Measurements from ENCODE around the gene SLC38A8.

SLC38A8 gene

DNA sequence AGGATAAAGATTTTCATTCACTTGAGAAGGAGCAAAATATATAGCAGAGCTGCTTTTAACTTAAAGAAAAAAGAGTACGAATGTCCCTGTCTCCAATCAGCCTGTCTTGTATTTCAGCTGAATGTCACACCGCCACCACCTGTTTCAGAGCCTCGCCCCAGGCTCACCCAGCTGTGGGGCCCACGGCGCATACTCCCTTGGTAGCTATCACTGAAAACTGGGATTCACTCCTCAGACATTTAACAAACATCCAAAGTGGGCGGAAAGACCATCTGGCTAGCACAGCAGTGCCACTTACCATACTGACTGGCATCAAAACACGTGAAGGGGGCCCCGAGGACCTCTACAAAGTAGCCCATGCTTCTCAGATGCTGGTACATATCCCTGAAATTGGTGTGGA is 25.4 kb upstream of the SLC38A8 start:
- no peak for DNase-seq

DNA sequence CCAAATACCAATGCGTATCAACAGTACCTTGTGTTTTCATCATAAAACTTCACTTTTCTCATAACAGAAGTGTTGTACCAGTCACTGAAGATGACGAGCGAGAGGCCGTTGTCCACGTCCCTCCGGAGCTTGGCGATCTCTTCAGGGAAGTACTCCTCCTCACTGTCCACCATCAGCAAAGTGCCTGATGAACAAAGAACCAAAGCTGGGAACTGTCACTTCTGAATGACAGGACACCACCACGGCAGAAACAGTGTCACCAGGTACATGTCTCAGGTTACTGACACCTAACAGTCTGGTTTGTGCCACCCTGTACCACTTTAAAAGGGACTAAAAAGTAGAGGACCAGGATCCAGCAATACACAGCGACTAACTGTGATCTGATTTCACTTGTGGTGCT is 25.0 kb upstream of the SLC38A8 start:
- no peak for DNase-seq

GRCh38 chr16:84065536-84066132 is 23.0 kb upstream of the SLC38A8 start:
- peak; percentile 11 for DNase-seq

- no peak for DNase-seq
These were observed 21.4 kb upstream of the SLC38A8 start for GRCh38 chr16:84063980-84064379.

- no peak for DNase-seq
These were observed 20.4 kb upstream of the SLC38A8 start for GRCh38 chr16:84062734-84063640.

GRCh38 chr16:84061236-84061819 is 18.7 kb upstream of the SLC38A8 start:
- DNase-seq: no peak

GRCh38 chr16:84059946-84060901 is 17.6 kb upstream of the SLC38A8 start:
- DNase-seq: no peak

GRCh38 chr16:84059111-84059510 is 16.5 kb upstream of the SLC38A8 start:
- no peak for DNase-seq

GRCh38 chr16:84058664-84059063 is 16.1 kb upstream of the SLC38A8 start:
- no peak for DNase-seq

GRCh38 chr16:84058211-84058610 is 15.6 kb upstream of the SLC38A8 start:
- DNase-seq: no peak

DNA sequence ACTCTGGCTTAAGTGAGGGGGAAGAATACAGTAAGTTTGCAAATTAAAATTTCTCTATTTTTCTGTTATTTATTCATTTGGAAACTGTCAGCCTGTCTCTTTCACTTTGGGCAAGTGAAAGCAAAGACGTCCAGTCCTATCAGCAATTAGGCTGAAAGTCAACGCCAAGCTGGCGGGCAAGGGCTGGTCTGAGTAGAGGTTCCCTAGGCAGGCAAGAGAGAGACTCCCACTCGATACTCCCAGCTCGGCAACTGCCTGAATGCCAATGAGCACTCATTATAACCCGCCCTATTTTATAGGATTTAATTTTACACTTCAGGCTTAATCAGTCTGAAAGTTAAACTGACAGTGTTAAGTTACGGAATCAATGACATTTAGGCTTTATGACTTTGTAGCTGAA is 14.3 kb upstream of the SLC38A8 start:
- no peak for DNase-seq

DNA sequence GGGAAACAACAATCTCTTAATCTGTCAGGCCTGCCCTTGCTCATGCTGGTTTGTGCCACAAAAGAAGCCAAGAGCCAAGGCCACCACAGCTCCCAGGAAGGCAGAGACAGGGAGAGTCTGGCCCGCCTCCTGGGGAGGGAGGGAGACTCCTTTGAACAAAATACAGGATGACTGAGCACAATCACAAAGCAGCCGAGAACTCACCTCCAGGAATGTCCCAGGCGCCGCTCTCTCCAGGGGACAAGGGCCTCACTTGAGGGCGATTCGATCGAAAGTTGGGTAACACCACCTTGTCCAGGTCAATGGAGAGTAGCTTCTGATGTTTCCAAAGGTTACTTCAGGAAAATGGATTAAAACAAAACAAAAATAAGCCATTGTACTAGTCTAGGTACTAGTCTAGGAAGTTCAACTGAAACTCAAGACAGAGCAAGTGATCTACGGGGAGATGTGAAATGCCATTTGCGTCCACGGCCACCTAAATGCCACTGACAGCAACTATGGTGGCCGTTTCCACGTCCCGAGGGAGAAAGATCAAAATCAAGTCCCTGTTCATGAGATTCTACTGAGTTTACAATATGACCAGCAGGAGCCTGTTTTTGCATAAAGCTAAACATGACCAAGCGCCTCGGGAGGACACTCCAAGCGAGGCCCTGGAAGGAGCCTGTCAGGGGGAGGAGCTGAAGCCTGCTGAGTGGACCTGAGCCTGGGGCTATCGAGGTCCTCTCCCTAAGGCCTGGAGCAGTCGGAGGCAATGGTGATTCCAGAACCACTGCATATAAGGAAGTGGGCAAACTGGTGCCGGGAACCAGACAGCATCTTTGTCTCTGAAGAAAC is 13.4 kb upstream of the SLC38A8 start:
- DNase-seq: no peak

DNA sequence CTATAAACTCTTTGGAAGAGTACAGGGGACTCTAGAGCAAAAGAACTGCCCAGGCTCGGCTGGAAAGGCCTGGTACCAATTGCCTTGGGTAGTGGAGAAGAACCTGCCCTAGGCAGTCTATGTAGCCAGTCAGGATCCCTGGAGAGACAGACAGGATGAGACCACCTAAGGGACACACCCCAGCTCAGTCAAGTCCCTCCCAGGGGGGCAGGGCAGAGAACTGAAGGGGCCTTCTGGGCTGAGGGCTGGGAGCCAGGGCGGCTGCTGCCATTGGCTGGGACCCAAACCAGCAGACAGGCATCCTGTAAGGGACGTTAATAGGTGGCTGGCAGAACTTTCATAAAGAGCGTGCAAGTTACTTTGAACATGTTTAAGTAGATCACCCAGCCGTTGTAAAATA is 12.8 kb upstream of the SLC38A8 start:
- no peak for DNase-seq

DNA sequence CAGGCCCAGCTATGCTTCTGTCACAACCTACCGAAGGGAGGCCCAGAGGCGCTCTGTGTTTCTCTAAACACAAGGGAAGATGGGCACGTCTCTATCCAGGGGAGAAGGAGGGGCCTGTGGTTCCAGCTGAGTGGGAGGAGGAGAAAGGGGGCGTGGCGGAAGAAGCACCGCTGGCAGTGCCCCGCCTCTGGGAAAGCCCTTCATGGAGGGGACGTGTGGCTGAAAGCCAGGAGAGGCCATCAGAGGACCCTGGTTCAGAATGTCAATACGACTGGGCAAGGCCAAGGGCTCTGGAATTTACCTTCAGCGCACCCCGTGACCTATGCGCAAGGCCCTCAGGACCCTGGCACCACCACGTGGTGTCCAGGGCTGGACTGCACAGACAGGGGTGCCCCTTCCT is 12.3 kb upstream of the SLC38A8 start:
- no peak for DNase-seq

- no peak for DNase-seq
These were observed 11.7 kb upstream of the SLC38A8 start for GRCh38 chr16:84054271-84054670.

GRCh38 chr16:84053237-84053636 is 10.6 kb upstream of the SLC38A8 start:
- no peak for DNase-seq

DNA sequence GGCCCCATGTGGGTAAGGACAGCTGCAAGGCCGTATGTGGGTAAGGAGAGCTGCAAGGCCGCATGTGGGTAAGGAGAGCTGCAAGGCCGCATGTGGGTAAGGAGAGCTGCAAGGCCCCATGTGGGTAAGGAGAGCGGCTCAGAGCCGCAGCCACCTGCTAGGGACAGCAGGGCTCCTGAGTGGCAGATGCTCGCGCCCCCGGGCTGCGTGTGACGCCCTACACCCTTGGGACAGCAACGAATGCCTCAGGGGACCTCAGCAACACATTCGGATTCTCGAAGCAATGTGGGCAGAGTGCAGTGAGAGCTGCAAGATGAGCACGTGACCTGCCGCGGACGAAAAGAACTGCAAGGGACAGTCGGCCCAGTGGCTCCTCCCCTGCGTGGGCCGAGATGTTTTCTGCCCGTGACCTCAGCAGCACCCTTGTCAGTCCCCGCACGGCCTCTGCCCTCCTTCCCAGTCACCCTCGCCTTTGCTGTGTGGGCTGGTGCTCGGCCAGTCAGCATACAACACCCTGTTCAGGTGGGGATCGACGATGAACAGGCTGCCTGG is 9.6 kb upstream of the SLC38A8 start:
- DNase-seq: no peak

DNA sequence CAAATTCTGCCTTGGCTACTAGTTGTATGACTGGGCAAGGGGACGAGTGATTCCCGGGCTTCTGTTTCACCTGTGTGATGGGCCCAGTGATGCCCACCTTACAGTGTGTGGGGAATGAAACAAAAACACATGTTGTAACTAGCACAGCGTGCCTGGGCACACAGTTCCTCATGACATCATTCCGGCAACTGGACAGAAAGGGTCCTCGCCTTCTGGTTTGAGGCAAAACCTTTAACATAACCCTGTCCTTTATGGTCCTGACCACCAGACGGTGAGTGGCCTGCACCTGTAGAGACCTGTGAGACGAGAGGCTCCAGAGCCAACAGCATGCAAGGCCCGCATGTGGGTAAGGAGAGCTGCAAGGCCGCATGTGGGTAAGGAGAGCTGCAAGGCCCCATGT is 7.7 kb upstream of the SLC38A8 start:
- no peak for DNase-seq

GRCh38 chr16:84049403-84050060 is 6.9 kb upstream of the SLC38A8 start:
- DNase-seq: no peak

- no peak for DNase-seq
These were observed 6.3 kb upstream of the SLC38A8 start for GRCh38 chr16:84048871-84049270.

DNA sequence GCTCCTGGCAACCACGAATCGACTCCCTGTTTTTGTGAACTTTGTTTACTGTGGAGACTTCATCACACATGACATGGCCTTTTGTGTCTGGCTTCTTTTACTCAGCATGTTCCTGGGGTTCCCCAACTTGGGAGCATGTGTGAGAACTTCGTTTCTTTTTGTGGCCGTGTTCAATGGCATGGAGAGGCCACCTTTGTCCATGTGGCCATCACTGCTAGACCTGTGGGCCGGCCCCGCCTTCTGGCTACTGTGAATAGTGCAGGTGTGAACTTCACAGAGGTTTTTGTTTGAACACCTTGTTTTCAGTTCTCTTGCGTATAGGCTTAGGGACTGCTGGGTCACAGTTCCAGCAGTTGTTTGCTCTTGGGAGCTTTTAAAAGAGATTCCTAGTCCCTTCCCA is 5.7 kb upstream of the SLC38A8 start:
- no peak for DNase-seq

Data from NCI-H2029 (cell line).